Astrocyte of the hippocampus (primary cell): ENCODE measurements around the gene RCCD1.
A peak's percentile ranks its signal among the peaks of the same experiment; 100 is the strongest.

Experiments used
- DNase-seq: peaks from one replicate; pipeline ENCODE4 v3.0.0; 2011; ENCODE audit warnings: low read depth, low spot score

Gene RCCD1

DNA sequence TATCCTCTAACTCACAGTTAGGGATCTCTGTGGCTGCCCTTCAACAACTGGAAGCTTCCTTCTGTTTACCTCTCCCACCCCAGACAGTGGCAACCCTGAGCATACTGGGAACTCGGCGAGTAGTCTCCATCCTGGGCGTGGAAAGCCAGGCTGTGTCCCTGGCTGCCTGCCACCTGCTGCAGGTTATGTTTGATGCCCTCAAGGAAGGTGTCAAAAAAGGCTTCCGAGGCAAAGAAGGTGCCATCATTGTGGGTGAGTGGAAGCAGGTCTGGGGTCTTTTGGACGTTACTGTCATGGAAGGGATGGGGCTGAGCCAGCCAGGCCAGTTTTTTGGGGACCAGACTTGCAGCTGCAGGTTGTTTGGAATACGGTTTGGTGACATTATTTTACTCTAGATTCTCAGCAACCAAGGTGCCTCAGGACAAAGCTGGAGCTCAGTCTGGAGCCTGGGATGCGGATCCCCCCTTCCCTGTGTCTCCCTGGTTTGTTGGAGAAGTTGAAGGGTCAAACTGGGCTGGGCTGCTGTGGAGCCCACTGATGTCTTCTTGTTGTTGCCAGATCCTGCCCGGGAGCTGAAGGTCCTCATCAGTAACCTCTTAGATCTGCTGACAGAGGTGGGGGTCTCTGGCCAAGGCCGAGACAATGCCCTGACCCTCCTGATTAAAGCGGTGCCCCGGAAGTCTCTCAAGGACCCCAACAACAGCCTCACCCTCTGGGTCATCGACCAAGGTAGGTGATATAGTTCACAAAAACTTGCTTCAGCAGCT lies 12.1 kb upstream of the RCCD1 start:
- DNase-seq = no peak

DNA sequence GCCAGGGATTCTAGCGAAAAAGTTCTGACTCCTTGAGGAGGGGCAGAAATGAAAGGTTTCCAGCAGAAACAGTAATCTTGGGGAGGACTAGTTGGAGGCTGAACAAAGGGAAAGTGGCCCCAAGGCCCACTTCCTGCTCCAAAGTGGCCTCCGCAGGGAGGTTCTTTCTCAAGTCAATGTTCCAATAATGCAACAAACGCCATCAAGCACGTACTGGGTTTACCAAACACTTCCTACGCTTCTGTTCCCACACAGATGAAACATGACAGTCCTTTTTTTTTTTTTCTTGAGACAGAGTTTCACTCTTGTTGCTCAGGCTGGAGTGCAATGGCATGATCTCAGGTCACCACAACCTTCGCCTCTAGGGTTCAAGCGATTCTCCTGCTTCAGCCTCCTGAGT lies 9.6 kb upstream of the RCCD1 start:
- DNase-seq = no peak

DNA sequence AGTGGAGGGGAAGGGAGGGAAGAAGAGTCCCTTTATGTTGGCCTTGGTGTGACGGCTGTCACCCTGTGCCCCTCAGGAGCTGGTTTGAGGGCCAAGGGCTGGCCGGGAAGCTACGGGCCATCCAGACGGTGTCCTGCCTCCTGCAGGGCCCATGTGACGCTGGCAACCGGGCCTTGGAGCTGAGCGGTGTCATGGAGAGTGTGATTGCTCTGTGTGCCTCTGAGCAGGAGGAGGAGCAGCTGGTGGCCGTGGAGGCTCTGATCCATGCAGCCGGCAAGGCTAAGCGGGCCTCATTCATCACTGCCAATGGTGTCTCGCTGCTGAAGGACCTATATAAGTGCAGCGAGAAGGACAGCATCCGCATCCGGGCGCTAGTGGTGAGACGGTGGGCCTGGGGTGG lies 8.1 kb upstream of the RCCD1 start:
- no peak for DNase-seq

DNA sequence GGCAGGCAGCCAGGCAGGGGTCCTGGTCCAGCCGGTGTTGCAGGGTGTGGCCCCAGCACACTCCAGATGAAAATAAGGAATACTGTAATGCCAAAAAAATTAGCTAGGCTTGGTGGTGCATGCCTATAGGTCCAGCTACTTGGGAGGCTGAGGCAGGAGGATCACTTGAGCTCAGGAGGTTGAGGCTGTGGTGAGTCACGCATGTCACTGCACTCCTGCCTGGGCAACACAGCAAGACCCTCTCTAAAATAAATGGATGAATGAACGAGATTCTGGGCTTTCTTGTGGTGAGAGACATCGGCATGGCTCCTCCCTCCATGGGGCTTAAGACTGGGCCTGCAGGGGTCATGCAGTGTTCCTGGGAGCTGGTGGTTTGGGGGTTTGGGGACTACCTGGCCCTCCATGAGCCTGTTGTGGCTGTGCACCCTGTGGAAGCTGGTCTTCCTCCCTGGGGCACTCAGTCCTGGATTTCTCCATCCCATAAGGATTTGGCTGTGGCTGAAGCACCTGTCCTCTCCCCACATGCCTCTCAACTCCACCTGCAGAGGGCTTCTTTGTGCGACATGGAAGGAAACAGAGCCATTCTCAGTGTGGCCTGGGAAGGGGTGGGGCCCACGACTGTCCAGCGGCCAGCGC lies 7.6 kb upstream of the RCCD1 start:
- no peak for DNase-seq

DNA sequence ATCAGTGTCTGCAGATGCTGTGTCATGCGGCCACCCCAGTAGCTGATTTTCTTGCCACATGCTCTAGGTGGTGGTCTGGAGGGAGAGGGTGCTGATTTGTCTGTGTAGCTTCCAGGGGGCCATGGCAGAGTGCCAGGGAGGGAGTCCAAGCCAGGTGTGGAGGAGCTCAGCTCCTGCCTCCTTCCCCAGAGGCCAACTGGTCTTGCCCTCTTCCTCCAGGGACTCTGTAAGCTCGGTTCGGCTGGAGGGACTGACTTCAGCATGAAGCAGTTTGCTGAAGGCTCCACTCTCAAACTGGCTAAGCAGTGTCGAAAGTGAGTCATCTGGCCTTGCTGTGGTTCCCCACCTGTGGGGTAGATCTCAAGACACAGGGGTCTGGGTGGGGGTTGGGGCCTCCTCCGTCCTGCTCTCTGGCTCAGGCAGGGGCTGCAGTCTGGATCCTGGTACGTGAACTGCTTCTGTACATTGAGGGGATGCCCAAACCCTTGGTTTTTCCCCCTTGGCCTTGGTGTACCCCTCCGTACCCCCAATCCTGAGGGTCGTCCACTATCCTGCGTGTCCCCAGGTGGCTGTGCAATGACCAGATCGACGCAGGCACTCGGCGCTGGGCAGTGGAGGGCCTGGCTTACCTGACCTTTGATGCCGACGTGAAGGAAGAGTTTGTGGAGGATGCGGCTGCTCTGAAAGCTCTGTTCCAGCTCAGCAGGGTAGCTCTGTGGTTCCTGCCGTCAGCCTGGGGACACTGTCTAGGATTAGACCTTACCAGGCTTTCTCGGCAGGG lies 6.9 kb upstream of the RCCD1 start:
- DNase-seq = no peak

DNA sequence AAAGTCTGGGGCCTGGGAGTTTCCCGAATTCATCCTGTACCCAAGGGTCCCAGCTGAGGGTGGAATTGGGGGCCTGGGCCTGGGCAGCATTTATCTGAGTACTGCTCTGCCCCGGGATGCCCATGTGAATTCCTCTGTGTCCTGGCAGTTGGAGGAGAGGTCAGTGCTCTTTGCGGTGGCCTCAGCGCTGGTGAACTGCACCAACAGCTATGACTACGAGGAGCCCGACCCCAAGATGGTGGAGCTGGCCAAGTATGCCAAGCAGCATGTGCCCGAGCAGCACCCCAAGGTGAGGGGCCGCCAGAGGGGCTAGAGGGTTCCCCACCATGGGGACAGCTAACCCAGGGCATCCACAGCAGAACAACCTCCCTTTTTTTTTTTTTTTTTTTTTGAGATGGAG lies 6.2 kb upstream of the RCCD1 start:
- DNase-seq = no peak

DNA sequence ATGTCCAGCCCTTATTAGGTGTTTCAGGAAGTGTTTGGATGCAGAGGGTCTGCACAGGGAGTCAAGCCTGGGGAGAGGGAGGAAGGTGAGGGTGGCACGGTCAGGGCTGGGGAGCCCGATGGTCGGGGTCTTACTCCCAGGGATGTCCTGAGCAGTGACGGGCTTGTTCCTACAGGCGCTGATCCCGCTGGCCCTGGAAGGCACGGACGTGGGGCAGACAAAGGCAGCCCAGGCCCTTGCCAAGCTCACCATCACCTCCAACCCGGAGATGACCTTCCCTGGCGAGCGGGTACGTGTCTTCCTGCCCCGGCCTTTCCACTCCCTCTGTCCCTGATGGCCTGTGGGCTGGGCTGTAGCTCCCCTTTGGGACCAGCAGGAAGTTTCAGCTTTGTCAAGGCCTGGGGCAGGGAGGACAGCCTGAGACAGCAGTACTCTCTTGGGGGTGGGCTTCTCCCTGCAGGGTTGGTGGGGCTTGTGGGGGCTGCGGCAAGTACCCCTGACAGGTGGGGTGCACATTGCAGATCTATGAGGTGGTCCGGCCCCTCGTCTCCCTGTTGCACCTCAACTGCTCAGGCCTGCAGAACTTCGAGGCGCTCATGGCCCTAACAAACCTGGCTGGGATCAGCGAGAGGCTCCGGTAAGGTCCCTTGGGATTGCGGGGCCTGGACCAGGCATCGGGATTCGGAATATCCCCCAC lies 4.6 kb upstream of the RCCD1 start:
- no peak for DNase-seq

DNA sequence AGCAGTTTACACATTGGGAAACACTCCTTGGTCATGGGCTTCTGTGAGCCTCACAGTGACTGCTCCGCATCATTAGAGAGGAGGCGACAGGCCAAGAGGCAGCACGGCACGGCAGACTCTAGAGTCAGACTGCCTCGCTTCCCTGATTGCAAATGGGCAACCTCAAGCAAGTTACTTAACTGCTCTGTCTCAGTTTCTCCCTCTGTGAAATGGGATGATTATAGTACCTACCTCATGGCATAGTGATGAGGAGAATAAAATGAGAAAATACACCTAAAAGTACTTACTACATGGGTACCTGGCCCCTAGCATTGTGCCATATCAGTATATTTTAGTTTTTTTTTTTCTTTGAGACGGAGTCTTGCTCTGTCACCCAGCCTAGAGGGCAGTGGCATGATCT lies 4.0 kb upstream of the RCCD1 start:
- DNase-seq = no peak

DNA sequence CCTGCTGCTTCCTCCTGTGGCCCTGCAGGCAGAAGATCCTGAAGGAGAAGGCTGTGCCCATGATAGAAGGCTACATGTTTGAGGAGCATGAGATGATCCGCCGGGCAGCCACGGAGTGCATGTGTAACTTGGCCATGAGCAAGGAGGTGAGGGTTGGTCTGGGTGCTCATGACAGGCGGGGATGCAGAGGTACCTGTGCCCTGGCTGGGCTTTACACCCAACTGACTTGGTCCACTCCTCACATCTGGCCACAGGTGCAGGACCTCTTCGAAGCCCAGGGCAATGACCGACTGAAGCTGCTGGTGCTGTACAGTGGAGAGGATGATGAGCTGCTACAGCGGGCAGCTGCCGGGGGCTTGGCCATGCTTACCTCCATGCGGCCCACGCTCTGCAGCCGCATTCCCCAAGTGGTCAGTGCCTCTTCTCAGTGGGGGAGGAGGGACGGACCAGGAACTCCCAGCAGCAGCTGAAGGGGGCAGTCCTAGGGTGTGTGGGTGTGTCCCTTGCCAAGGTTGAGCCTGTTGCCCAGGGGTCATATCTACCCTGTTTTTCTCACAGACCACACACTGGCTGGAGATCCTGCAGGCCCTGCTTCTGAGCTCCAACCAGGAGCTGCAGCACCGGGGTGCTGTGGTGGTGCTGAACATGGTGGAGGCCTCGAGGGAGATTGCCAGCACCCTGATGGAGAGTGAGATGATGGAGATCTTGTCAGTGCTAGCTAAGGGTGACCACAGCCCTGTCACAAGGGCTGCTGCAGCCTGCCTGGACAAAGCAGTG lies 1.6 kb upstream of the RCCD1 start:
- no peak for DNase-seq

DNA sequence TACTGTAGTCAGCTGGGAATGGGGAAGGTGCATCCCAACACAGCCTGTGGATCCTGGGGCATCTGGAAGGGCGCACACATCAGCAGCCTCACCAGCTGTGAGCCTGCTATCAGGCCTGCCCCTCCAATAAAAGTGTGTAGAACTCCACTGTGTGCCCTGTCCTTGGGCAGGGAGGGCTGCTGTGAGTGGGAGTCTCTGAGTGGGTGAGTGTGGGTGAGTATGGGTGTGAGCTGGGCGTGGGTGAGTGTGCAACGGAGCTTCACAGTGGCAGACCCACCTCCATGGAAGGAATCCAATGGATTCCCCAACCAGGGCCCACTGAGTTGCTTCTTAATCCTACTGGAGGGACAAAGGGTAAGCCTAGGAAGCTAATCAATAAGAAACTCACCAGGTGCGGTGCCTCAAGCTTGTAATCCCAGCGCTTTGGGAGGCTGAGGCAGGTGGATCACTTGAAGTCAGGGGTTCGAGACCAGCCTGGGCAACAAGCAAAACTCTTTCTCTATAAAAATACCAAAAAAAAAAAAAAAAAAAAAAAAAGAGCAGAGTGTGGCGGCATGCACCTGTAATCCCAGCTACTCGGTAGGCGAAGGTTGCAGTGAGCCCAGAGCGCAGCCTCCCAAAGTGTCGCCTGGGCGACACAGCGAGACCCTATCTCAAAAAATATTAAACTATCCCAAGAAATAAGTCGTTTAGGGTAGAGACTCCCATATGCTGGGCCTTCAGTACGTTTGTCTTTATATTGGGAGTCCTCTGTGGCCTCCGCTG lies 555 bp upstream of the RCCD1 start:
- no peak for DNase-seq

DNA sequence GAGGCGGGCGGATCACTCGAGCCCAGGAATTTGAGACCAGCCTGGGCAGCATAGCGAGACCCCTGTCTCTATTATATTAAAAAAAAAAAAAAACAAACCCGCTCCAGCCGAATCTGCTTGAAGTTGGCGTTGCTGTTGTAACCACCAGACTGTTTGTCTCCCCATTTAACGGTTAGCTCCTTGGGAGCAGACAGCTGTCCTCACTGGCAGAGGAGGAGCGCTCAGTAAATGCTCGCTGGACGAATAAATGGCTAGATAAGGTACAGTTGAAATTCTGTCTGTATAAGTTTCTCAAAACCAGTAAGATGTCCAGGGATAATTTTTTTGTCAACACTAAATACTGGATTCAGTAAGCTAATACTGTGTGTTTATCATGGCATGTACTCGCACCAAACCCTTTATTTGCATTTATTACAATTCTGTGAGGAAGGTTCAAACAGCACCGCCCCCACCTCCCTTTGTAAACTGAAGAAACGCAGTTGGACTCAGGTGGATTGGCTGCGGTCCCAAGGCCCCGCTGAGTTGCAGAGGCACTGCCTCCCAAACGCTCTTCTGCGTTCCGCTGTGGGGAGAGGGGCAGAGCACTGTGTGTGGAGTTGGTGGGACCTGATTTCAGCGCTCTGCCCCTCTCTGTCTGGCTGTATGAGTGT lies 1.1 kb downstream of the RCCD1 start:
- DNase-seq = no peak

DNA sequence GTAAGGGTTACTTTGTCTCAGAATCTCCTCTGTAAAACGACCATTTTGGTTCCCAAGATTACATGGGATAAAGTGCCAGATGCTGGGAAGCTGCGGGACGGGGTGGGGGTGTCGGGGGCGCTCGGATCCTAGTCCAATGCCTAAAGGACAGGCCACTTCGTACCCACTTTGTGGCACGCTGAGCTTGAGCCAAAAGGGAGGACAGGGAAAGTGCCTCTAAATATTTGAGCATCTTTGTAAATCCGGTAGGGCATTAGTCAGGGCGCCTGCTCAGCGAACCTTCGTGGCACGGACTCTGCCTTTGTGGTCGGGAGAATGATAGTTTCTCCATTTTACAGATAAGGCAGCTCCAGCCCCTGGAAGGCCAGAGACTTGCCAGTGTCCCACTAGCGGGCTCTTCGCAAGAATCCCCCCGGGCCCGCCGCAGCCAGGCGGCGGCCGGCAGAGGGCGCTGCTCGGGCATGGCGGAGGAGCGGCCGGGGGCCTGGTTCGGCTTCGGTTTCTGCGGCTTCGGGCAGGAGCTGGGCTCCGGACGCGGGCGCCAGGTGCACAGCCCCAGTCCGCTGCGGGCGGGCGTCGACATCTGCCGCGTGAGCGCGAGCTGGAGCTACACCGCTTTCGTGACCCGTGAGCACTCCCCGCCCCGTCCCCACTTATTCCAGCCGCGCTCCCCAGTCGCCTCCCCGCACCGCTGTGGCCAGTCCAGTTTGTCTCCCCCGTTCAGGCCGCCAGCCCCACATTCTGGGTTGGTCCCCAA lies 1.8 kb downstream of the RCCD1 start:
- DNase-seq = peak; percentile 90

DNA sequence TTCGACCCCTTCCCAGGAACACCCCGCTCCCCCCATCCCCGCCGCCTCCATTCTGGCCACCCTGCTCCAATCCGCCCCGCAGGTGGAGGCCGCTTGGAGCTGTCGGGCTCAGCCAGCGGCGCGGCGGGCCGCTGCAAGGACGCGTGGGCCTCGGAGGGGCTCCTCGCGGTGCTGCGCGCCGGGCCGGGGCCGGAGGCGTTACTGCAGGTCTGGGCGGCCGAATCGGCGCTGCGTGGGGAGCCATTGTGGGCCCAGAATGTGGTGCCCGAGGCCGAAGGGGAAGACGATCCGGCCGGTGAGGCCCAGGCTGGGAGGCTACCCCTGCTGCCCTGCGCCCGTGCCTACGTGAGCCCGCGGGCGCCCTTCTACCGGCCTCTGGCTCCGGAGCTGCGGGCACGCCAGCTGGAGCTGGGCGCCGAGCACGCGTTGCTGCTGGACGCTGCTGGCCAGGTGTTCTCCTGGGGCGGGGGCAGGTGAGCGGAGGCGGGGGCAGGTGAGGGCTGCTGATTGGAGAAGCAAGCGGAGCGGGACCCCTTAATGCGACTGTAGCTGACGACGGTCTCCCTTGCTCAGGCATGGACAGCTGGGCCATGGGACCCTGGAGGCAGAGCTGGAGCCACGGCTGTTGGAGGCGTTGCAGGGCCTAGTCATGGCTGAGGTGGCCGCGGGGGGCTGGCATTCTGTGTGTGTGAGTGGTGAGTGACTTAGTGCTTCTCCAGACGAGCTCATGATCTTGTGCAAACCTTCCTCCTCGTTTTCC lies 2.5 kb downstream of the RCCD1 start:
- DNase-seq = peak; percentile 65

DNA sequence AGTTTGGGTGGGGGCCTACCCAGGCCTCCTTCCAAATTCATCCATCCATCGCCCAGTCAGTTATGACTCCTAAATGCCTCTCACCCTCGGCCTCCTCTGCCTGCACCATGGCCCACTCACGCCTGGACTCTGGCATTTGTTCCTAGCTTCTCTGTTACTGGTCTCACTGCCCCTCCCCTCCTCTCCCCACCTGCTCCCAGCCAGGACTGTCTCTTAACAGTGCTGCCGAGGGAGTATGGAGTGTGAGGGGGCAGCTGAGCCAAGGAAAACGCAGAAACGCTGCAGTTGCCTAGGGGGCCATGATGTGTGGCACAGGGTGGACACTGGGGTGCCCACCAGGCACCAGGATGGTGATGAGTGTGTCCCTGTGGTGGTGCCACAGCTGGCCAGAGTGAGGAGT lies 3.1 kb downstream of the RCCD1 start:
- no peak for DNase-seq

DNA sequence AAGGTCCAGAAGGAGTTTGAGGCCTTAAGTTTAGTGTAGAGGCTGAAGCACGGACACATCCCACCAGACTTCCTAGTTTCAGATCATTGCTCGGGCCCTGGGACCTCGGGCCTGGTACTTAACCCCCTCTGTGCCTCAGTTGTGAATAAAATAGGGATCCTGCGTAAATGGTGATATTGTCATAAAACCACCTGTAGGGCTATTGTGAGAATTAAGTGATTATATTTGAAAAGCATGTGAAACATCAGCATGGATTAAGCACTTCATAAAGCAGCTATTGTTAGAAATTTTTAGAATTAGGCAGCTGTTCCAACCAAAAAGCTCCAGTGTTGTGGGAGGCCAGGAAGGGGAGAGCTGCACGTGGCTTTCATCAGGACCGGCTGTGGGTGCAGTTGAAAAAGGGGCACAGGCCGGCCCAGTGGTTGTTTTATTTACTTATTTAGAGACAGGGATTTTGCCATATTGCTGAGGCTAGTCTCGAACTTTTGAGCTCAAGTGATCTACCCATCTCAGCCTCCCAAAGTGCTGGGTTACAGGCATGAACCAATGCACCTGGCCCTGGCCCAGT lies 4.4 kb downstream of the RCCD1 start:
- DNase-seq = no peak

DNA sequence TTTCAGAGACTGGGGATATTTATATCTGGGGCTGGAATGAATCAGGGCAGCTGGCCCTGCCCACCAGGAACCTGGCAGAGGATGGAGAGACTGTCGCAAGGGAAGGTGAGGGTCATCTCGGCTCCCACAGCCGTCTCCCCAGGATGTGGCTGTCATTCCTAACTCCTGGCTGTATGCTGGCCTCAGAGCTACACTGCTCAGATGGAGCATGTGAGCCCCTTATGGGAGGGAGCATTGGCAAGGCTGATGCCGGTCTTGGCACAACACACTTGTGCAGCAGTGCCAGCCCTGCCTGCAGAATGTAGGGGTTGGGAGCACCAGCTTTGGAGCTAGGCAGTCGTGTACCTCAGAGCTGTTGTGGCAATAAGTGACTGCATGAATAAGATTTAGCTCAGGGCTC lies 5.2 kb downstream of the RCCD1 start:
- peak; percentile 73 for DNase-seq

DNA sequence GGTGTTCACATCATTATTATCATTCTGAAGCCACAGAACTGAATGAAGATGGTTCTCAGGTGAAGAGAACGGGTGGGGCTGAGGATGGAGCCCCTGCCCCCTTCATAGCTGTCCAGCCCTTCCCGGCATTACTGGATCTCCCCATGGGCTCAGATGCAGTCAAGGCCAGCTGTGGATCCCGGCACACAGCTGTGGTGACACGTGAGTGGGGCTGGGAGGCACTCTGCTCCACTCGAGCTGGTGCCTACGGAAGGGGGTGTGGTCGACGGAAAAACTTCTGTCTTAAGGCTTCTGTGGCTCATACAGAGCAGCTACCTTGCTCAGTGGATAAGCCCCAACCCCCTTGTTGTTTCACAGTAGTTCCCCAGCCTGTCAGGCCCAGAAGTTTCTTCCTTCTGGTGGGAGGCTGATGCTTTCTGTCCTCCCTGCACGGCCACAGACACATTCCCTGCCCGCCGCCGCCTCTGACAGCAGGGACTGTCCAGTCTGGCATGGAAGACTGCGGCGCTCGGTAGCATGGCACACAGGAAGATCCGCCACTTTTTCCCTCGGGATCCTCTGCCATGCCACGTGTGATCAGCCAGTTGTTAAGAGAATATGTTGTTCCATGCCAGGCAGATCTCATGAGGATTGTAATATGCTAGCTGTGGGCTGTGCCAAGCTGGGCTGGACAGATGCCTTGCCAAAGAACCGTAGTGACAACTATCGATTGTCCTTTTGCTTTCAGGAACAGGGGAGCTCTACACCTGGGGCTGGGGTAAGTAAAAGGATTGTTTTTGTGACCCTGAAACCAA lies 5.8 kb downstream of the RCCD1 start:
- no peak for DNase-seq
